Measurements from ENCODE around the gene SHANK3. TPM values are rescaled to one million over a fixed set of nuclear protein-coding genes. Genes with fewer than 3 reads are reported as not detected.

SHANK3 gene
- total and polyA plus RNA-seq, 2 experiments from 2014 or later: 0.52 to 4.9 TPM

GRCh38 chr22:50703726-50704509 is 31.3 kb downstream of the SHANK3 start (continued):
- TF ChIP-seq REST (IDR thresholded peaks at IDR 0.05; ENCODE audit: unreplicated experiment) (no peak), CREB1 (CRISPR knock-in tag; IDR thresholded peaks at IDR 0.05; ENCODE audit: low read depth) (no peak)

- Histone ChIP-seq H3K36me3 (ENCODE audit: insufficient read depth) (no peaks in the 10 kb centered on the region), H2AFZ (no peak overlapping the region), H3K27ac (ENCODE audit: low read depth) (no peak overlapping the region), H3K4me1 (ENCODE audit: insufficient read depth) (no peaks in the 10 kb centered on the region), H3K27me3 (ENCODE audit: insufficient read depth) (no peaks in the 10 kb centered on the region), H3K79me2 (replicated peaks; ENCODE audit: insufficient read depth) (no peaks in the 10 kb centered on the region), H4K20me1 (replicated peaks; ENCODE audit: insufficient read depth) (no peaks in the 10 kb centered on the region), H3F3A (replicated peaks; ENCODE audit: low read depth) (no peaks in the 10 kb centered on the region), H3K4me2 (peak overlapping the region; percentile 62; the same call in 1 of the 2 replicates), H3K9me2 (ENCODE audit: insufficient read depth) (no peaks in the 10 kb centered on the region), H3K4me3 (0 out of 2 replicates have a peak overlapping the region, but pooled peaks have one; percentile 41)
- Mint-ChIP-seq H3K4me1 (peaks cover 4% of the 10 kb centered on the region; the same call in 1 of the 3 replicates), H3K4me3 (peak overlapping the region; percentile 50; the same call in 2 of the 3 replicates), H3K9me3 (no peaks in the 10 kb centered on the region), H3K27me3 (ENCODE audit: insufficient read depth, low read depth, poor library complexity) (peaks cover 11% of the 10 kb centered on the region), H3K36me3 (ENCODE audit: low read depth) (no peaks in the 10 kb centered on the region; the same call in 2 of the 3 replicates), H3K27ac (no peak overlapping the region)
- no peak for ATAC-seq
- no peak for DNase-seq (ENCODE audit: low spot score)
- no peak for TF ChIP-seq STAT1 (IDR thresholded peaks at IDR 0.05; ENCODE audit: unreplicated experiment)
- TF ChIP-seq EZH2 (IDR thresholded peaks at IDR 0.05; ENCODE audit: low read depth, unreplicated experiment): no peak
- TF ChIP-seq ZNF331 (CRISPR knock-in tag; IDR thresholded peaks at IDR 0.05; ENCODE audit: low read depth): no peak
- TF ChIP-seq REST (IDR thresholded peaks at IDR 0.05; ENCODE audit: unreplicated experiment): no peak
- TF ChIP-seq CREB1 (CRISPR knock-in tag; IDR thresholded peaks at IDR 0.05; ENCODE audit: low read depth): no peak
- TF ChIP-seq EZH2phosphoT487 (IDR thresholded peaks at IDR 0.05; ENCODE audit: unreplicated experiment): no peak
- TF ChIP-seq POLR2AphosphoS5 (IDR thresholded peaks at IDR 0.05; ENCODE audit: low read depth): no peak
- TF ChIP-seq, protein P1, sequence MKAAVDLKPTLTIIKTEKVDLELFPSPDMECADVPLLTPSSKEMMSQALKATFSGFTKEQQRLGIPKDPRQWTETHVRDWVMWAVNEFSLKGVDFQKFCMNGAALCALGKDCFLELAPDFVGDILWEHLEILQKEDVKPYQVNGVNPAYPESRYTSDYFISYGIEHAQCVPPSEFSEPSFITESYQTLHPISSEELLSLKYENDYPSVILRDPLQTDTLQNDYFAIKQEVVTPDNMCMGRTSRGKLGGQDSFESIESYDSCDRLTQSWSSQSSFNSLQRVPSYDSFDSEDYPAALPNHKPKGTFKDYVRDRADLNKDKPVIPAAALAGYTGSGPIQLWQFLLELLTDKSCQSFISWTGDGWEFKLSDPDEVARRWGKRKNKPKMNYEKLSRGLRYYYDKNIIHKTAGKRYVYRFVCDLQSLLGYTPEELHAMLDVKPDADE (IDR thresholded peaks at IDR 0.05): no peak
These were observed 32.0 kb downstream of the SHANK3 start for GRCh38 chr22:50704510-50705218.
